Measurements from ENCODE around the gene HIBADH. TPM values are rescaled to one million over a fixed set of nuclear protein-coding genes. Genes with fewer than 3 reads are reported as not detected.

HIBADH gene
- total RNA-seq, 1 donor from 2014 or later: 39.1 TPM

- no peak for DNase-seq
Observed at GRCh38 chr7:27482219-27482618, 180.5 kb downstream of the HIBADH start.

GRCh38 chr7:27478556-27478955 lies 184.1 kb downstream of the HIBADH start:
- DNase-seq: no peak

- no peak for DNase-seq
Observed at GRCh38 chr7:27478084-27478483, 184.6 kb downstream of the HIBADH start.

- no peak for DNase-seq
Observed at GRCh38 chr7:27476493-27476892, 186.2 kb downstream of the HIBADH start.

Other genes starting within 250 kb of the HIBADH start
- 77.6 and 88.8 TPM in 2 replicates for gene TAX1BP1, start 77.3 kb upstream of the HIBADH start, total RNA-seq